COLO668 (cell line): ENCODE data around the gene ARHGEF6.

Experiments
- DNase-seq: peaks from one replicate; lab custom pipeline; 2025; ENCODE audit not compliant: unreplicated experiment; lab: John Stamatoyannopoulos, UW

The ARHGEF6 gene

DNA sequence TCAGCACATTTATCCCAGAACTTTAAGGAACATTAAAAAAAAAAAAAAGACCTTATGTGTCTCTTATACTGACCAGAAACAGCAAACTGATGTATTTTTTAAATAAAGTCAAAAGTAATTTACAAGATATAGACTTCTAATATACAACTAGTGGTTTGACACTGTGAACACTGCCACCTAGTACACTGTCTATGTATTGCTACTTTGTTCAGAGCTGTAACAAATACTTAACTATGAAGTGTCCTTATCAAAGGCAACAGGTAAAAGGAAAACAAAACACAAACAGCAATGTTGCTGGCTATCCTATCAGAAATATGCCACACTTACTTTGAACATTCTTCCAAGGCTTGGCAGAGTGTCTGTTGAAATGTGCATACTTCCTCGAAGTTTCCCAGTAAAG, 72.4 kb downstream of the ARHGEF6 start:
- DNase-seq: no peak

DNA sequence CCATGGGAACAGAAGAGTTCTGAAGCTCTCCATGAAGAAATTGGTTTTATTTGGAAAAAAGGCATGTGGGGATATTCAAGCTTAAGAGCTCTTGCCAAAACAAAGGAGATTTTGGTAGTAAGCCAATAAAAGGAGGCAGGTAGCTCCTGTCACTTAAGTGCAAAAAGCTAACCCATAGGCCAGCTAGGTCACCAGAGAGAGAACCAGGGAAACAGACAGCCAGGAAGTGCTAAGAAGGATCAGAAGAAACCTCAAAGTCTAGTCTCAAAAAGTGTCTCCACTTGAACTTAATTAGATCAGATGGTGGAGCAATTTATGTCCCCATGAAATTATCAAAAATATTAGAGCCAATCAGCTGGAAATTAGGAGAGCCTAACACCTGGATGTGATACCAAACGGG, 83.6 kb downstream of the ARHGEF6 start:
- no peak for DNase-seq

GRCh38 chrX:136694431-136695087, 86.2 kb downstream of the ARHGEF6 start:
- no peak for DNase-seq

GRCh38 chrX:136692271-136692670, 88.5 kb downstream of the ARHGEF6 start:
- DNase-seq: no peak

GRCh38 chrX:136691028-136691809, 89.5 kb downstream of the ARHGEF6 start:
- no peak for DNase-seq

DNA sequence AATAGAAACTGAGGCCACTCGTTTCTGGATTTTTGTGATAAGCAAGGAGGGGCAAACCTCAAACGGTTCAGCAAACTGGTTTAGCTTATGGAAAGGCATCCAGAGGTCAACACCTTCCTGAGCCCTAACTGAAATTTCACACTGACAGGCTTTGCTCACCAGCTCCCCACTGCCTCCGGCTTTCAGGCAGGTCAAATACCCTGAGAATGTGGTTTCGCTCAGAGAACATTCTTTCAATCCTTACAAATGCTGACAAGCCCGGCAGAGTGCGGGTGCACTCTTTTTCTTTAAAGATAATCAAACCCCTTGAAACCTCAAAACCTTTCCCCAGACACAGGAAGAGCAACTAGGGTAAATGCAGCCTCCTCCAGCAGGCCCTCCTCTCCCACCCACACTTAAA, 91.3 kb downstream of the ARHGEF6 start:
- DNase-seq: no peak

DNA sequence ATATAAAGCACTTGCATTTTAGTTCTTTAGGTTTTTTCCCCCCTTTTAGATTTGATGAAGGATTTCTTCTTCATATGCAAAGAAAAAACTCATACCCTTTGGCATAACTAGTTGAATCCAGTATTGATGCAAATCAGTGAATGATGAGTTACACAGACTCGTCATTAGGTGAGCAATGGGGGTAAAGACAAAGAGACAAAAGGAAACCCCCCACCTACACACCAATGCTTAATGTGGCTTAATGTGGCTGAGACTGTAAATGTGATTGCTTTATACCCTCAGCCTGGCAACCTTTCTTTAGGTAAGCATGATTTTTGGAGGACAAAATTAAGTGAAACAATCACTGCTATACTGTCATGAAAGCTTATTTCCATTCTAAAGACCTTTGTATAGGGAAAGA, 93.3 kb downstream of the ARHGEF6 start:
- no peak for DNase-seq

GRCh38 chrX:136684120-136684519, 96.6 kb downstream of the ARHGEF6 start:
- no peak for DNase-seq

GRCh38 chrX:136679531-136679930, 101.2 kb downstream of the ARHGEF6 start:
- no peak for DNase-seq

GRCh38 chrX:136674270-136674985, 106.3 kb downstream of the ARHGEF6 start:
- DNase-seq: no peak

- DNase-seq: no peak
Measured at GRCh38 chrX:136671006-136671610, 109.6 kb downstream of the ARHGEF6 start.

DNA sequence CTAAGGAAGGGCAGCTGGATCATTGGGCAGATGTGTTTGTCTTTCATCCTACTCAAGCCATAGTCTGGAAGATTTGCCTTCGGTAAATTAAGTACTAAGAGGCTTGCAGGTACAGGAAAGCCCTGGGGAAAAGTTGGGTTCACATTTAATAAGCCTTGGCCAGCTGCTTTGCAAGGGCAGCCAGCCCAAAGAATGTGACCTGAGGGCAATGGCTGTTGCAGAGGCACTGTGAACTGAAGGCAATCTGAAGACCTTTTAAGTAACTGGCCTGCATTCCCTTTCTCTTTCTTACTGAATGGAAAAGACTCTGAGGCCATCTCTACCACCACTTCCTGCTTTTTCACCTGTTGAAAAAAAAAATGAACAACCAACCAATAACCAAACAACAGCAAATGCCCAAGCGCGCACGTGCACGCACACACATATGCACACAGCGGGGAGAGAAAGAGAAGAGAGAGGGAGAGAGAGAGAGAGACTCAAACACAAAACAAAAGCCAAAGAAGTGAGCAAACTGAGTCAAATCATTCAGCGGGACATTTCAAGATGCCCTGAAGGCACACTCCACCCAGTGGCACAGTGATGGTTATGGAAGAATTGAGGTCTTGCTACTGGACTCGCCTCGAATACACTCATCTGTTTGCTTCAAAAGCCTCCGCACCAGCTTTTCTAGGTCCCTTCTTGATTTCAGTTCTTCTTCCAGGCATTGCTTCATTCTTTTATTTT, 113.1 kb downstream of the ARHGEF6 start:
- DNase-seq: no peak

DNA sequence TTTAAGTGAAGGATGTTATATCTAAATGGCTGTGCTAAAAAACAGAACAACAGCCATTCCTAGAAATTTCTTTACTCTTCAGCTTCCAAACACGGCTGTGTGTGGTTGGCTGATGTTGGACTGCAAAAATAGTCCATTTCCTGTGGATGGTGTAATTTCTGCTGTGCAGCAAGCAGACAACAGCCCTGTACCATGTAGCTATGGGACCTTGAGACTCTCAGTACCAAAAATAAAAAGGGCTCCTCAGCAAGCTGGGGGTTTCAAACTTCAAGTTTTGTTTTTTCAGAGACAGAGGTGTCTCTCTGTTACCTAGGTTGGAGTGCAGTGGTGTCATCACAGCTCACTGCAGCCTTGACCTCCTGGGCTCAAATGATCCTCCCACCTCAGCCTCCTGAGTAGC, 114.6 kb downstream of the ARHGEF6 start:
- no peak for DNase-seq

- no peak for DNase-seq
Measured at GRCh38 chrX:136665258-136665900, 115.4 kb downstream of the ARHGEF6 start.

DNA sequence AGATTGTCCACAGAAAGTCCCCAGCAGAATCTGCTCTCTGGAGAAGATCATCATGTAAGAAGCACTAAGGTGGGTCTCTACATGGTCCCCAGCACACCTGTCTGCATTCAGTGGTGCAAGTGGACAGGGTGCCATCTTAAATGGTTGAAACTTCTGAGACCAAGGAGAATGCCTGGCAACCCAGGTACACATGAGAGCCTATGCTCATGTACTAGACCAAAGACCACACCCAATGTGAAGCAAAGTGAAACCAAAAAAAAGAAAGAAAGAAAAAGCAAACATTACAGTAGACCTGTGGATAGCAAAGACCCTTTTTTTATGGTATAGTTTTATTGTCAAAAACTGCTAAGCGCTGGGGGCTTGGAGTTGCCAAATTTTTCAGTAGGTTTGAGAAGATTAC, 117.8 kb downstream of the ARHGEF6 start:
- DNase-seq: no peak

DNA sequence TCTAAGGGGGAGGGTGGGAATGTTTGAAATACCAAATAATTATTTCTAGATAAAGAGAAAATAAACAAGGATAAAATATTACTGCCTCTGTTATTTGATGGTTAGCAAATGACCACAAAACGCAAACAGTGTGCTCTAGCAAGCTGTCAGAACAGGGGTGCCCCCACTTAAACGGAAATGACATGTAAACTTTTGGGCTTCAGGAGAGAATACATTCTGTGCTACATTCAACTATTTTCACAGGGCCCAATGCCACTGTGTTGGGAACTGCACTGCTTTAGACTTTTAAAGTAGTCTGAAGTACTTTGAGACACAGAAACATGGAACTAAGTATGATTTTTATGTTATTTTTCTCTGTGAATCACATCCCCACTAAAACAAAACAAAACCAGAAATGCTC, 118.6 kb downstream of the ARHGEF6 start:
- no peak for DNase-seq

- DNase-seq: no peak
Measured at GRCh38 chrX:136660896-136661295, 119.8 kb downstream of the ARHGEF6 start.

GRCh38 chrX:136659174-136659573, 121.6 kb downstream of the ARHGEF6 start:
- no peak for DNase-seq

- no peak for DNase-seq
Measured at GRCh38 chrX:136658151-136658550, 122.6 kb downstream of the ARHGEF6 start.

DNA sequence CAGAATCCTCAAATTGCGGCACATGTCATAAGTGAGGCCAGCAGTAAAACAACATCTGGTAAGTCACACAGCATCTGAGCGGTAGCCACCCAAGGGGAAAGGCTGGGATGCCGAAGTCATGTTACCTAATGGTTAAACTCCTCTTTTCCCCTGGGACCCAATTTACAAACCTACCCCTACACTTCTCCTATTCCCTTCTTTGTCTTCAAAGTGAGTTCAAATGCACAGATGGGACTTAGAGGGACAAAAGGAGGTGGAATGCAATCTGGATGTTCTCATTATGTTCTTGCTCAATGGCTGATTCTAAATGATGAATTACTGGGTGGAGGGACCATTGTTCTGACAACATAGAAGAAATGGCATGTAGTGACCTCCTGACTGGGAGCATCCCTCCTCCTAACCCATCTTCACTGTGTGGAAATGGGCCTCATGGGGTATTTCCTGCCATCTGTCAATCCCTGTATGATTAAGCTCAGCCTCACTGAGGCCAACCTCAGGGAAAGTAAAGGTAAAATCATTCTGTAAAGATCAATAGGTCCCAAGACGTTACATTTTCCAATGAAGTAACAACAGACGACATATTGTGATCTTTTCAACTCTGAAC, 124.3 kb downstream of the ARHGEF6 start:
- DNase-seq: no peak
